ENCODE results near the gene KANK2.

KANK2 gene

DNA sequence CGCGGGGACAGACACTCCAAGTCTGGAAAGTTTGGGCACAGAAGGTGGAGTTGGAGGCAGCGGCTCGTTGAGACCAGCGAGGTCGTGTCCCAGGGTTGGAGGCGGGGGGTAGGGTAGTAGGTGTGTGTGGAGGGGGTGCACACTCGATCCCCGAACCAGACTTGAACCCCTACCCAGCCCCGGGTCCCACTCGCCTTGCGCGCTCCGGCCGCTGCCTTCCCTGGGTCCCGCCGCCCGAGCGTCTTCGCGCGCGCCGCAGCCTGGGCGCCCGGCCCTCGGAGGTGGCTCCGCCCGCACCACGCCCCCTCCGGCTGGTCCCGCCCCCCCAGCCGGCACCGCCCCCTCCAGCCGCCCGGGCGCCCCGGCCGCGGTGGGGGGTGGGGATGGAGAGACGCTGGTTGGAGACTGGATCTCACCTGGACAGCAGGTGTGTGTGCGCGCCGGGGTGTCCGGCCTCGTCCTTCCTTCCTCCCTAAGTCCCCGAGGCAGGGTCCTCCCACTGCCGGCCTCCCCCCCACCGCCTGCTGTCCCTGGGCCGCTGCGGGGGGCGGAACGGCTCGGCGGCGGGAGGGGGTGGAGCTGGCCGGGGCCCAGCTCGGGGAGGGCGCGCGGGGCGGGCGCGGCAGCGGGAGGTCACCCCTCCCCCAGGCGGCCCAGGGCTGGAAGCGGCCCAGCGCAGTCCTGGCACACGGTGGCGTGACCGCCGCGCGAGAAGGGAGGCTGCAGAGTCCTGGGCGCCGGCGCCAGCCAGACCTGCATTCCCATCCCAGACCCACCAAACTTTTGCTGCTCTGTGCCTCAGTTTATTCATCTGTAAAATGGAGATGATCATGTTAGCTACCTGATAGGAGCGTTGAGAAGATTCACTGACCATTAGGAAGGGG, at the start of gene KANK2:
Gene KANK2 (minus strand): TSS at position 255 of the 884 bp plus-strand sequence. CDS start 3,034 bp downstream, outside the sequence.
- Histone ChIP-seq H3K36me3 (ENCODE audit: control insufficient read depth, insufficient read depth, low read length) (no peaks in the 10 kb centered on the region; the same call in 1 of the 2 replicates), H3K27me3 (replicated peaks; ENCODE audit: control insufficient read depth, insufficient read depth, low read length) (no peaks in the 10 kb centered on the region), H3K4me3 (replicated peaks; ENCODE audit: low read depth, low read length) (peak within 1 kb of the TSS; percentile 70)
- peak; percentile 79 for DNase-seq (ENCODE audit: extremely low read depth, insufficient read length)
- TF ChIP-seq, protein P1, sequence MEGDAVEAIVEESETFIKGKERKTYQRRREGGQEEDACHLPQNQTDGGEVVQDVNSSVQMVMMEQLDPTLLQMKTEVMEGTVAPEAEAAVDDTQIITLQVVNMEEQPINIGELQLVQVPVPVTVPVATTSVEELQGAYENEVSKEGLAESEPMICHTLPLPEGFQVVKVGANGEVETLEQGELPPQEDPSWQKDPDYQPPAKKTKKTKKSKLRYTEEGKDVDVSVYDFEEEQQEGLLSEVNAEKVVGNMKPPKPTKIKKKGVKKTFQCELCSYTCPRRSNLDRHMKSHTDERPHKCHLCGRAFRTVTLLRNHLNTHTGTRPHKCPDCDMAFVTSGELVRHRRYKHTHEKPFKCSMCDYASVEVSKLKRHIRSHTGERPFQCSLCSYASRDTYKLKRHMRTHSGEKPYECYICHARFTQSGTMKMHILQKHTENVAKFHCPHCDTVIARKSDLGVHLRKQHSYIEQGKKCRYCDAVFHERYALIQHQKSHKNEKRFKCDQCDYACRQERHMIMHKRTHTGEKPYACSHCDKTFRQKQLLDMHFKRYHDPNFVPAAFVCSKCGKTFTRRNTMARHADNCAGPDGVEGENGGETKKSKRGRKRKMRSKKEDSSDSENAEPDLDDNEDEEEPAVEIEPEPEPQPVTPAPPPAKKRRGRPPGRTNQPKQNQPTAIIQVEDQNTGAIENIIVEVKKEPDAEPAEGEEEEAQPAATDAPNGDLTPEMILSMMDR (IDR thresholded peaks at IDR 0.05; ENCODE audit: insufficient read depth, low read length, poor library complexity, severe bottlenecking) = no peak

DNA sequence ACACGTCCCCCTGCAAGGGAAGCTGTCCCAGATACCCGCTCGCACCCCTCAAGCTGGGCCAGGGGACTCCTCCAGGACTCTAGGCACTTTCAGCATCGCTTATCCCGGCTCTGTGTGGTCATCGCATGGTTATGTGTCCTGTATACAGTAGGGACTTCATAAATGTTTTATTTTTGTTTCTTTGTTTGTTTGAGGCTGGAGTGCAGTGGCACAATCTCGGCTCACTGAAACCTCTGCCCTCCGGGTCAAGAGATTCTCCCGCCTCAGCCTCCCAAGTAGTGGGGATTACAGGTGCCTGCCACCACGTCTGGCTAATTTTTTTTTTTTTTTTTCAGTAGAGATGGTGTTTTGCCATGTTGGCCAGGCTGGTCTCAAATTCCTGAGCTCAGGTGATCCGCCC, 49.6 kb upstream of the KANK2 start:
- no peak for DNase-seq (ENCODE audit: extremely low read depth, insufficient read length)
- Histone ChIP-seq H3K27me3 (replicated peaks; ENCODE audit: control insufficient read depth, insufficient read depth, low read length) (no peaks in the 10 kb centered on the region), H3K4me3 (replicated peaks; ENCODE audit: low read depth, low read length) (no peak overlapping the region), H3K36me3 (ENCODE audit: control insufficient read depth, insufficient read depth, low read length) (no peaks in the 10 kb centered on the region; the same call in 1 of the 2 replicates)
- TF ChIP-seq, protein P1 (IDR thresholded peaks at IDR 0.05; ENCODE audit: insufficient read depth, low read length, poor library complexity, severe bottlenecking) = no peak

DNA sequence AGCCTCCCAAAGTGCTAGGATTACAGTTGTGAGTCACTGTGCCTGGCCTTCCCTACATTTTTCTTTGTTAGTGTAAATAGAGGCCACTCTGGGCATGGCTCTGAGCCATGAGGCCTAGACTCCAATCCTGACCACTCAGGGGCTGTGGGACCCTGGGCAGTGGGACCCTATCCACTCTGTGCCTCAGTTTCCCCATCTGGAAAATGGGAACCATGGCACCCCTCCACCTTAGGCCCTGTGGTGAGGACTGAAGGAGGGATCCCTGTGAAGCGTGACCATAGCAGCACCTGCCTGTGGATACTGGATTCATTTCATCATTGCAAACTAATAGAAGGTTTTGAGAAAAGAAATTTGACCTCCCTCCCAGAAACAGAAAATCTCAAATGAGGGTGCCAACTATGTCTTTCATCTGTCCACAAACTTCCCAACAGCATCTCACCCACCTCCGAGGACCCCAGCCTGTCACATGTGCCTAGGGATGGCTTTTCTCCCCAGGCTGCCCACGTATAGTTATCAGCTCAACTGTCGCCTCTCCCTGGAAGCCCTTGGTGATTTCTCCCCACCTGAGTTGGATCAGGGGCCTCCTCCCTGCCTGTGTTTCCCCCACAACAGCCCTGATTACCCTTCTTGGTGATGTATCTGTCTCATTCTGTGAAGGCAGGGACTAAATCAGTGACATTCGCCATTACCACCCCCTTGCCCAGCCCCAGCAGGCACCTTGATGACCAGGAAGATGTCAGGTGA, 47.7 kb upstream of the KANK2 start:
- no peak overlapping the region for H3K4me3 ChIP-seq (replicated peaks; ENCODE audit: low read depth, low read length)
- H3K27me3 ChIP-seq (replicated peaks; ENCODE audit: control insufficient read depth, insufficient read depth, low read length) = no peaks in the 10 kb centered on the region
- TF ChIP-seq, protein P1 (IDR thresholded peaks at IDR 0.05; ENCODE audit: insufficient read depth, low read length, poor library complexity, severe bottlenecking) = no peak

DNA sequence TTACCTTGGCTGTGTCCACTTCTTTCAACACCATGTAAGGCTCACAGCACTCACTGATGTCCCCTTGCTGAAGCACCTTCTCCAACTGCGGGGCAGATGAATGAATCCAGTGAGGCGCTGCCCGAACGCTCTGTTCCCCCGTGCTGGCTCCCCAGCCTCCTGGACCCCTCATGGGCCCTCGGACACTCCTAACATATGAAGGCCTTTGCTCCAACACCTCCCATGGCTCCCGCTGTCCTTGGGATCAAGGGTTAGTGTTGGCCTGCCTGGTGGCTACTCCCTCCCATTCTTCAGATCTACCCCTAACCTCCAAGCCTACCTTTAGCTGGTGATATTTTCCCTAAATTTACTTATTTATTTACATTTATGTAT, 46.4 kb upstream of the KANK2 start:
- no peak overlapping the region for H3K4me3 ChIP-seq (replicated peaks; ENCODE audit: low read depth, low read length)
- no peaks in the 10 kb centered on the region for H3K27me3 ChIP-seq (replicated peaks; ENCODE audit: control insufficient read depth, insufficient read depth, low read length)
- TF ChIP-seq, protein P1 (IDR thresholded peaks at IDR 0.05; ENCODE audit: insufficient read depth, low read length, poor library complexity, severe bottlenecking) = no peak
- no peaks in the 10 kb centered on the region; the same call in 1 of the 2 replicates for H3K36me3 ChIP-seq (ENCODE audit: control insufficient read depth, insufficient read depth, low read length)
- no peak for DNase-seq (ENCODE audit: extremely low read depth, insufficient read length)

More for the DNA sequence above, 47.7 kb upstream of the KANK2 start:
- DNase-seq (ENCODE audit: extremely low read depth, insufficient read length) = no peak
- no peaks in the 10 kb centered on the region; the same call in 1 of the 2 replicates for H3K36me3 ChIP-seq (ENCODE audit: control insufficient read depth, insufficient read depth, low read length)

DNA sequence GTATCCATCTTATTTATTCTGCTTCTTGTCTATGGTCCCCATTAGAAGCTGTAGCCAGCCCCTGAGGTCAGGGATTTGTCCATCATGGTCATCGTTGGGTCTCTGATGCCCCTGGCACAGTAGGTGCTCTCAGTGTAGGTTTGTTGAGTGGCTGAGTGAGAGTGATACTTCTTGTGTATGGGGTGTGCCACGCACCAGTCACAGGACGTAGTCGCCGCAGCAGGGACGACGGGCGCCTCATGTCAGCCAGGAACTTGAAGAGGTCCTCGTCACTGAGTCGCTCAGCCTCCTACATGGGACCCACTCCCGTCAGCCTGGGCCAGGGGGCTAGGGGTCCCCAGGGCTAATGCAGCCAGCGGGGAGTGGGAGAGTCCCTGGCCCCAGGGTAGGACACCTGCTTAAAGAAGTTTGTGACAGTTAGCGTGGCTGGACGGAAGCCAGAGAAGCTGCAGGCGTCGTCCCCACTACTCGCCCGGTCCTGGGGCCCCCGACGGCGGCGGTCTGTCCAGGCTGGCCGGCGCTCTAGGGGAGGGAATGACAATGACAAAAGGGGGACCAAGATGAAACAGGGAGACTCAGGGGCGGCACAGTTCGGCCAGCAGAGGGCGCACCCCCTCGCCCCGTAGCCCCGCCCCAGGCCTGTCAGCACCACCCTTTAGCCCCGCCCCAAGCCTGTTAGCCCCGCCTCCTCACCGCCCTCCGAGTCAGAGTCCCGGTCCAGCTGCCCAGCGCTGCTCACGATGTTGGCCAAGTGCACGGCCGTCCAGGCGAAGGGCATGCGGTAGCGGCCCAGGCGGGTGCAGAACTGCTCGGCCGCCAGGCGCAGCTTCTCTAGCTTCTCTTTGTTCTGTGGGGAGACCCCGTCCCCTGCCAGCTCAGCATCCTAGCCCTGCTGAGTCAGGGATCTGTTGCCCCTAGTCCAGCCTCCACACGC, 45.8 kb upstream of the KANK2 start:
- TF ChIP-seq, protein P1 (IDR thresholded peaks at IDR 0.05; ENCODE audit: insufficient read depth, low read length, poor library complexity, severe bottlenecking) = peak; percentile 96
- H3K27me3 ChIP-seq (replicated peaks; ENCODE audit: control insufficient read depth, insufficient read depth, low read length) = no peaks in the 10 kb centered on the region
- peak; percentile 72 for DNase-seq (ENCODE audit: extremely low read depth, insufficient read length)
- no peaks in the 10 kb centered on the region; the same call in 1 of the 2 replicates for H3K36me3 ChIP-seq (ENCODE audit: control insufficient read depth, insufficient read depth, low read length)
- H3K4me3 ChIP-seq (replicated peaks; ENCODE audit: low read depth, low read length) = no peak overlapping the region
